GM18502 (cell line): Measurements from ENCODE around the gene INSM1.
A peak's percentile ranks its signal among the peaks of the same experiment; 100 is the strongest.
"Not testable (repeated sequence)": the region's sequence is repeated elsewhere in the genome, so short reads cannot be mapped to it uniquely, and the experiment has no call there.

Experiments
- ATAC-seq: cut with Tn5 transposase; IDR thresholded peaks from one replicate; pipeline ENCODE4 v1.9.1; 2021; ENCODE audit warnings: mild to moderate bottlenecking; ENCODE audit not compliant: unreplicated experiment, poor library complexity

INSM1 gene, protein sequence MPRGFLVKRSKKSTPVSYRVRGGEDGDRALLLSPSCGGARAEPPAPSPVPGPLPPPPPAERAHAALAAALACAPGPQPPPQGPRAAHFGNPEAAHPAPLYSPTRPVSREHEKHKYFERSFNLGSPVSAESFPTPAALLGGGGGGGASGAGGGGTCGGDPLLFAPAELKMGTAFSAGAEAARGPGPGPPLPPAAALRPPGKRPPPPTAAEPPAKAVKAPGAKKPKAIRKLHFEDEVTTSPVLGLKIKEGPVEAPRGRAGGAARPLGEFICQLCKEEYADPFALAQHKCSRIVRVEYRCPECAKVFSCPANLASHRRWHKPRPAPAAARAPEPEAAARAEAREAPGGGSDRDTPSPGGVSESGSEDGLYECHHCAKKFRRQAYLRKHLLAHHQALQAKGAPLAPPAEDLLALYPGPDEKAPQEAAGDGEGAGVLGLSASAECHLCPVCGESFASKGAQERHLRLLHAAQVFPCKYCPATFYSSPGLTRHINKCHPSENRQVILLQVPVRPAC

DNA sequence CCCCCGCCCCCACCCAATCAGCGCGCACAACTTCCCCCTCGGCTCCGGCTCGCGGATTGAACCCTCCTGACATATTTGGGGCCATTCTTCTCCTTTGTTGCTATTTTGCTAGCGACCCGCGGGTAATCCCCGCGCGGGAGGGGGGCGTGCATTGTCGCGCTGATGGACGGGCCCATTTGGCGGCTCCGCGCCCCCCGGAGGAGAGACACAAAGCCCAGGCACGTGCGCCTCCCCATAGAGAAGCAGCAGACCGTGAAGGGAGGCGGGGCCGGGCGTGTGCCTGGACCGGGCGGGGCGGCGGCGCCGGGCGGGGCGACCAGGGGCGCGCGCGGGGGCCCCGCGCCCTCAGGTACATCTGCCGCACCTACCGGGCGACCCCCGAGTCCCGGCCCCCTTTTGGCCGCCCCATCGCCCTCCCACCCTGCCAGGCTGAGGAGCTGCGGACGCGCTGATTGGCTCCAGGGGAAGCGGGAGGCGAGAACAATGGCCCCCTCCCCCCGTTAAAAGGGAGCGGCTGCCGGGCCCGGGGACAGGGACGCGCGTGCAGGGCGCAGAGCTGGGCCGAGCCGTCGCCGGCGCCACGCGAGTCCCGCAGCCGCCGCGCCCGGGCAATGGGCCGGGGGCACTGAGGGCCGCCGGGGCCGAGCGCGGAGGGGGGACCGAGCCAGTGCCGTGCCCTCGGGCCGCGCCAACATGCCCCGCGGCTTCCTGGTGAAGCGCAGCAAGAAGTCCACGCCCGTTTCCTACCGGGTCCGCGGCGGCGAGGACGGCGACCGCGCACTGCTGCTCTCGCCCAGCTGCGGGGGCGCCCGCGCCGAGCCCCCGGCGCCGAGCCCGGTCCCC lies at the start of gene INSM1:
TSS of gene INSM1 (plus strand) at position 530 of the 843 bp plus-strand sequence. CDS start at position 694, 164 bp downstream.
- ATAC-seq = no peak

DNA sequence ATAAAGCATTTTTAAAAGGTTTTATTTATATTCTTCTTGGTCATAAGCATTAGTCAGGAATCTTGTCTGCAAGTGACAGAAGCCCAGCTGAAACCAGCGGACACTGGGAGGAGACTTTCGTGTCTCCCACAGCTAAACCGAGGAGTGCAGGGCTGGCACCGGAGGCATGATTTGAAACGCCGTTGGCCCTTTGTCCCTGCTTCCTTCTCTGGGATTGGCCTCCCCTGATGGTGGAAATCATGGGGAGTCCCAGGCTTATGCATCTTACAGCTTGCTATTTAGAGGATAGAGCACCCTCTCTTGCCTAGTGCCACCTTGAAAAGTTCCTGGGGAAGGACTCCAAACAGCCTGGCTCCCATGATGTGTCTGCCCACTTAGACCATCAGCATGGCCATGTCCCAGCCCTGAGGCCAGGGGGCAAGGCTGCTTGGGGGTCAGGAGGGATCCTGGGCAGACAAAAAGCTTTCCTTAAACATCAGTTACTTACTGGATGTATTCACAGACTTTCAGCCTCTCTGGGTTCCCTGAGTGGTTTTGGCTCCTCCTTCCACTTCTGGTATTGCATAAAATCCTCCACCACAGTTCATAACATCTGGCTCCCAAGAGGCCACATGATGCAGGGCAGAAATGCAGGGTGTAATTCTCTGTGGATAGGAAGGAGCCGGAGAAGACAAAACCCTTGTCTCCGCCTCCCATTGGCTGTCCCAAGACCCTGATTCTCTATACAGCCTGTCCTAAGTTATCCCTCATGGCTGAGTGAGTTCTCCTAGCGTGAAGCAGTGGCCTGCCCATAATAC lies 49.3 kb upstream of the INSM1 start:
- ATAC-seq = no peak

DNA sequence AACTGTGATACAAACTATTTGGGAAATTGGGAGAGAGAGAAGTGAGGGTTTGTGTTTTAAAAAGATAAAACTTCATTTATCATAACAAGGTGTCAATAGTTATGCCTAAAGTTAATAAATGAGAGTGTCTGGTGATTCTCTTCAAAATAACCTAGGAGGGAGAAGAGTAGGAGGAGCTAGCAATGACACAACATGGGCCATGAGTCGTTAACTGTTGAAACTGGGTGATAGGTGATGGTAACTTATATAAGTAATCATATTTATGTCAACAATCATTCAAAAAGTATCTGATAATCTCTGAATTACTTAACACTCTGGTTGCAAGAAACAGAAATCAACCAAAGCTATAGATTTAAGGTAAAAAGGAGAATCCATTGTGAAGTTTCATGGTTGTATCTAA lies 46.8 kb upstream of the INSM1 start:
- no peak for ATAC-seq

DNA sequence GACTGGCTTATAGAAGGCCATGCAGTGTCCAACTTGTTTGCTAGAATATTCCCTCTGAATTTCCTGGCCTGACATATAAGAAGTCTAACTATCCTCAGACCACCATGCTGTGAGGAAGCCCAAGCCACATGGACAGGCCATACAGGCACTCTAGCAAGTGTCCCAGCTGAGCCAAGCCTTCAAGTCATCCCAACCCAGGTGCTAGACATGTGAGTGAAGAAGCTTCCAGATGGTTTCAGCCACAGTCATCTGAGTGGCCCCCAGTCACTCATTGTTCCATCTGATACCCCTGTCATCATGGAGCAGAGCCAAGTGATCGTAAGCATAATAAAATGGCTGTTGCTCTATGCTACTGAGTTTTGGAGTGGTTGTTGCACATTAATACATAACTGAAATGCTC lies 46.0 kb upstream of the INSM1 start:
- ATAC-seq = no peak

DNA sequence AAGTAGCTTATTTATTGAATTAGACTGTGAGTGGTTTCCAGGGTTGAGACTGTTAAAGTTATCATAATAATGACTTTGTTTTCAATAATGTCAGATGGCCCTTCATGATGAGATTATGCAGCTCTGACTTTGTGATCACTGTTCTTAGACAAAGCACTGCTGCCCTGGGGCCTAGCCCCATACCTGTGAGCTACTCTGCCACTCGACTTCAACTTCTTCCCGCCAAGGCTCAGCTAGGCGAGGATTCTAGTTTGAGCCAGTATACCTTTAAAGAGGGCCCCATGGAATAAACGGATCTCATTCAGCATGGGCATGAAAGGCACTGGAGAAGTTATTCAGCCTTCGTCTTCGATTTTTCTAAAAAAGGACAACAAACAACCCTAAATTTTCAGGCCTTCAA lies 45.0 kb upstream of the INSM1 start:
- no peak for ATAC-seq

DNA sequence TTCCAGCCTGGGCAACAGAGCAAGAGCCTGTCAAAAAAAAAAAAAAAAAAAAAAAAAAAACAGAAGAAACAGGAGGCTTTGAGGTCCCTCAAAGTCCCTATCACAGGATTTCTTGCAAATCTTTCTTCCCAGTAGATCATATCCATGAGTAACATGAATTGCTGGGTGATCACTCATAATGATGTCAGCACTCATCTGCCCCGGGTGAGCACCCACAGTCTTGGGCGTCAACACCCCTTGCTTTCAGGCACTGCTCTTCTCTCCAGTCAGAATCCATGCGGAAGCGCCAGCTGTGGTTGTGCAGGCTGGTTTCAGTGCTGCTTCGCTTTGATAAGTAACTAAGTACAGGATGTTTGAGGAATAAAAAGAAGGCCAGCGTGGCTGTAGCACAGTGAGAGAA lies 40.2 kb upstream of the INSM1 start:
- ATAC-seq = no peak

DNA sequence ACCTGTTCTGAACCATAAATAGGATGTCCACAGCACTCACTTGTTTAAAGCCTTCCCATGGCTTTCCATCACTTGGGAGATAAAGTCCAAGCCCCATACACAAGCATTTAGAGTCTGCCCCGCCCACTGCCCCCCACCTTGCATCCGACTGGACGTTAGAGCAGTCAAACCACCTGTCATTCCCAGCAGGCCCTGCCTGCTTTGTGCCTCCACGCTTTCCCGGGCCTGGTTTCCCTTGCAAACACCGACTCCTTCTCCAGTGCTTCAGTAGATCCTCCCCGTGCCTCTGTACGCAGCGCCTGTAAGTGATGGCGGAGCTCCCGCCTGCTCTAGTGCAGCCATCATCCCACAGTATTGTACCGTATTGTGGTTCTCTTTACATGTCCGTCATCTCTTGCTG lies 38.3 kb upstream of the INSM1 start:
- ATAC-seq = no peak

DNA sequence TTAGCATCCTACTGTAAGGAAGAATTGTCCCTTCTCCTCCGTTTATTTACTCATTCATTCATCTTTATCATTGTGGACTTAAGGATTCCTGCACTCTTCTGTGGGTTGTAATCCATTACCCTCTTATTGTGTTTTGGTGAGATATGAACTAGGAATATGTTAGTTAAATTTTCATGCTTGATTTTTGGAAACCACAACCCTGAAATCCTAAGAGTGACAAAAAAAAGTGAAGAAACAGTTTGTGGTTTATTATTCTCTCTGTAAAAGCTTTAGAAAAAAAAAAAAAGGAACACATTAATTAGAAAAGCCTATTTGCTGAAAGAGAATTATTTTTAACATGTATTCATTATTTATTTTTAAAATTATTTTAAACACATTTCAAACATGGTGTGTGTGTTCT lies 36.7 kb upstream of the INSM1 start:
- no peak for ATAC-seq

DNA sequence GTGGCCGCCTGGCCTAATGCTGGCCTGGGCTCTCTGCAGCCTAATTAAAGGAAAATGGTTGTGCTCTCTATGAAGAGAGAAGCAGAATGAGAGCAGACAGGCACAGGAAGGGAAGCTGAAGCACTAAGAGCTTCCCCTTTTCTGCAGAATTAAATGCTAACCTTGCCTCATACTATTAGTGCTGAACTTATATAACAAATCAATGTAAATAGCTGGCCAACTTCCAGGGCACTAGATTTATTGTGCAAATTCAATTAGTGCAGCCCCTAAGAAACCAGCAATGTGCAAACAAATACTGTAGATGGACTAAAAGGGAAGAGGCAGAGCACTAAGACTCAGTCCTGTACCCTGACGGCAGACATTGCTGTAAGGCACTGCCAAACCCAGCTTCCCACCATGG lies 36.1 kb upstream of the INSM1 start:
- ATAC-seq = no peak

DNA sequence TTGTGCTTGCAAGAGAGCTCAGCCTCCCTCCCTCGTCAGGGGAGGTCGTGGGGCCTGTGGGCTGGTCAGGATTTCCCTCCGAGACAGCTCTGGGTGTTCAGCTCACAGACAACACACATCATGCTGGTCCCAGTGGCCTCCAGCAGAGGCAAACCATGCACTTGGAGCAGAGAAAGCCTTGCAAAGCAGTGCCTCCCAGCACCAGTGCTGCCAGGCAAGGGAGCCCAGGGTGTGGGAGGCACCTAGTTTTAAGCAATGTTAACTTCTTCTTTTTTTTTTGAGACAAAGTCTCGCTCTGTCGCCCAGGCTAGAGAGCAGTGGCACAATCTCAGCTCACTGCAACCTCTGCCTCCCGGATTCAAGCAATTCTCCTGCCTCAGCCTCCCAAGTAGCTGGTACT lies 34.0 kb upstream of the INSM1 start:
- ATAC-seq = no peak

DNA sequence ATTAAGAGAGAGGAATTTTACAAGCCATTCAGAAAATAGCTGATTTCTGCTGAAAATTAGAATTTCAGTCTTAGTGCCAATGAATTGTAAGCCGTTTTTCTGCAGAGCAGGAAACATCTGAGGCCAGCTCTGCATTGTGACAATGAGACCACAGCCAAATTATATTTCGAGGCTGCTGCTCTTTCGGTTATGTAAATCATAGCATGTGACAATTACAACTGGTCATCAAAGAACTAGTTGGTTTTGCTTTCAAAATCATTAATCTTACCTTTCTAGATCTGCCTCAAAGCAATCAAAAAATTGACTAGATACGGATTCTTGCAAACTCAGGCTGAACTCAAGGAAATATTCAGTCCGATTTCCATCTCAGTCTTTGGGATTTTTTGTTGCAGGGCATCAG lies 33.4 kb upstream of the INSM1 start:
- ATAC-seq = peak; percentile 94

DNA sequence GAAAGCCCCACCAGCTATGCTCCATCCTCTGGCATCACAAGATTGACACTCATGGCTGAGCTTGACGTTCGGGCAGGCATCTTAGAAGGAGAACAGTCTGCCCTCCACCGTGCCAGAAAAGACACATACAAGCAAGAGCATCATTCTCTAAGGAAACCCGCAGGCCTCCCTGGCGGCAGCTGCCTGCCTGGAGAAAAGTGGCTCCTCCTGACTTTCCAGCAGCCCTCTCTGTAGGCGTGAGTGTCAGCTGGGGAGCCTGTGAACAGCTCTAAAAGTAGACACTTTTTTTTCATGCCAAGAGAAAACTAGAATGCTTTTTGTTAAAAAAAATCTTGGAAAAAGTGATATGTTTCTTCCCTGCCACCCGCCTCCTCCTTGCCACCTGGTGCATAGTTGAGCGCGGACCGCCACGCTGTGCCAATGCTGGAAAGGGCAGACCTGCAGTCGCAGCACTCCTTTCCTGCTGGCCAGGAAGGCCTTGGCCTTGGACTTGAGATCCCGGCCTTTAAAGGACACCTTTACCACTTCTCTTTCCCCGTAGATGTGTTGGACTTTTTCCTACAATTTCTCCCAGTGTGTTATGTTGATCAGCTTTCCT lies 29.7 kb upstream of the INSM1 start:
- no peak for ATAC-seq

DNA sequence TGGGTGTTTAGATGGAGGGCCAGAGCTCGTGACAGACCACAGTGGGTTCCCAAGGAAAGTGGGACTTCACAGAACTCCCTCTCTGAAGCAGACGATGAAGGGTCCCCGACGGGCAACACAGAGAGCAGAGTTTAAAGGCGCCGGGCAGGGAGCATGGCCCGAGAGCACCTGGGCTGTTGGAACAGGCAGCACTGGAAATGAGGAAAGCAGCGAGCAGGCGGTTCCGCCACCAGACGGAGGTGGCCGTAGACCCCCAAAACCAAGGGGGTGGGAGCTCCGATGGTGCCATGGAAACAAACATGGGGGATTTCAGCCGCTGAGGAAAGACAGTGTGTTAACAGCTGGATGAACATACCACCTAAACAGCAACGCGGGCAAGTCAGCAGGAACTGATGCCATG lies 27.5 kb upstream of the INSM1 start:
- ATAC-seq = no peak

DNA sequence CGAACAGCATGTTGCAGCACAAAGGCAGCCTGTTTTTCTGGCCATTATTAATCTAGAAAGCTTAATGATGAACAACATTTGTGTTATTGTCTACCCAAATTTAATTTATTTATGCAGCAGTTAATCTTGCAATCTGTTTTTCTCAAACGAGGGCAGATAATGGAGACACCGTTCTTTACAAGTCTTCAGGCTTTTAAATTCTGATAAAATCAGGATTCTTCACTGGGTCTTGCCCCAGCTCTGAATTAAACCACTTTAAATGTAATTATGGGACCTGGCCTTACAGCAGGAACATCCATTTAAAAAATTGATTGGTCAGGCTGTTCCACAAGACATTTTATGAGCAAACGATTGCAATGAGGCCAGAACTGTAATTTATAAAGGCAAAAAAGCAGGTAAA lies 26.5 kb upstream of the INSM1 start:
- no peak for ATAC-seq

DNA sequence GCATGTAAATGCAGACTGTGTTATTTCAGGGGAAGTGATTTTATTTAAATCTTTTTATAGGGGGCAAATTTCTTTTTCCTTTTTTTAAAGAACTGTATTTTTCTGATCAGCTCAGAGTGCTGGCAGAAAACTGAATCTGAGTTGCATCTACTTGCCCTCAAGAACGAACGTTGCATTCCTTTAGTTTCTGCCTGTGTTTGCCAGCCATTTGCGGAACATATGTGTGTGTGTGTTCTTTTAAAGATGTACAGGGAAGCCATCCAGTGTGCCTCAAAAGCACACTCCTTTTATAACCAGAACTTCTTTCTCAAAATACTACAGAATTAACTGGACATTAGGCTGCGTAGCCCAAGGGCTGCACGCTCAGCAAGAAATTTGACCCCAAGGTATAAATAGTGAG lies 25.8 kb upstream of the INSM1 start:
- ATAC-seq = no peak

DNA sequence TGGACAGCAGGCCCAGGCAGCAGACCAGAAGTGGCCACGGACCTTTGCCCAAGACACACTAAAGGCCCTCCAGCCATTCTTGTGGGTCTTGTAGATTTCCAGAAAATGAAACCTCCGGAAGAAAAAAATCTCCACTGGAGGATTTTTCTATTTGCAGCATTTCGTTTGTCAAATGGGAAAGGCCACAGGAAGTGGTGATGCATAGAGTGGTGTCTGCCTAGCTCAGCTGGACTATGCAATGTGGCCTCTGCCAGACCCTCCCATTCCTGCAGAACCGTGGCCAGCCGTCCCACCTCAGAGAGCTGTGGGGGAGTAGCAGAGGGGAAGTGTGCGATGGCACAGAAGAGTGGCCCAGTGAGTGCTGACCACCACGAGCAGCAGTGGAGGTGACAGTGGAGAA lies 24.0 kb upstream of the INSM1 start:
- ATAC-seq = no peak

DNA sequence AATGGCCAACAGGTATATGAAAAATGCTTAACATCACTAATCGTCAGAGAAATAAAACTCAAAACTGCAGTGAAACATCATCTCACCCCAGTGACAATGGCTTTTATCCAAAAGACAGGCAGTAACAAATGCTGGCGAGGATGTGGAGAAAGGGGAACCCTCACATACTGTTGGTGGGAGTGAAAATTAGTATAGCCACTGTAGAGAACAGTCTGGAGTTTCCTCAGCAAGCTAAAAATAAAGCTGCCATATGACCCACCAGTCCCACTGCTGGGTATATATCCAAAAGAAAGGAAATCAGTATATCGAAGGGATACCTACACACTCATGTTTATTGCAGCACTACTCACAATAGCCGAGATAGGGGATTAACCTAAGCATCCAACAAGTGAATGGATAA lies 23.4 kb upstream of the INSM1 start:
- no peak for ATAC-seq

DNA sequence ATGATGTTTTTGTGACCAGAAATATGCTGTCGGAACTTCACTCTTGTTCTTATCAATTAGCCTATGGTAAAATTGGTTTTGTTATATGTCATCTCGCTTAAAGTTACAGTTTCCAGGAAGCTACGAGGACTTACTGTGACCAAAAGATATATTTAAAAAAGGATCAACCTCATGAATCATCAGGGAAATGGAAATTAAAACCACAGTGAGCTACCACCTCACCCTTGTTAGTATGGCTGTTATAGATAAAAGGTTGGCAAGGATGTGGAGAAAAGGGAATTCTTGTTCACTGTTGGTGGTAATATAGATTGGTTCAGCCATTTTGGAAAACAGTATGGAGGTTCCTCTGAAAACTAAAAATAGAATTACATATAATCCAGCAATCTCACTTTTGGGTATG lies 14.3 kb upstream of the INSM1 start:
- no peak for ATAC-seq

DNA sequence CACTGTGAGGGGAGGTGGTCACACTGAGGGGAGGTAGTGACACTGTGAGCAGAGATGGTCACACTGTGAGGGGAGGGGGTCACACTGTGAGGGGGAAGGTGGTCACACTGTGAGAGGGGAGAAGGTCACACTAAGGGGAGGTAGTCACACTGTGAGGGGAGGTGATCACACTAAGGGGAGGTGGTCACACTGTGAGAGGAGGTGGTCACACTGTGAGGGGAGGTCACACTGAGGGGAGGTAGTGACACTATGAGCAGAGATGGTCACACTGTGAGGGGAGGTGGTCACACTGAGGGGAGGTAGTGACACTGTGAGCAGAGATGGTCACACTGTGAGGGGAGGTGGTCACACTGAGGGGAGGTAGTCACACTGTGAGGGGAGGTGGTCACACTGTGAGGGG lies 12.4 kb upstream of the INSM1 start:
- ATAC-seq = not testable (repeated sequence)

DNA sequence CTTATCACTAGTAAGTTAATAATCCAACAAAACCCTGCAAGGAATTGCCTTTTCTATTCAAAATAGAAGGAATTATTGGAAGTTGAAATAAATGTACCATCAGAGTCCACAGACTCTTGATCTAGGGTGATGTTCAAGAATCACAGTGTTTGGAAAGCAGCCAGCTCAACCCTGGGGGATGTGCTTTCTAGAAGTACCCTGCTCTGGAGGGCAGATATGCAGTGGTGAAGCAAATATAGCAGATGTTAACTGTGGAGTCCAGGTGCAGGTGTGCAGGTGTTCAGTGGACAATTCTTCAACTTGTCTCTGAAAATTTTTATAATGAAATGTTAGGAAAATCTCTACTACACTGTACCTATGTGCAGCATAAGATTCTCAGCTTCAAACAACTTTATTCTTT lies 9.1 kb upstream of the INSM1 start:
- ATAC-seq = no peak
